Spinal cord (tissue), 10 donors: ENCODE measurements around the gene EXOC7. TPM values are rescaled to one million over a fixed set of nuclear protein-coding genes. Genes with fewer than 3 reads are reported as not detected.

Experiments
- DNase-seq, 6 donors: peaks; one replicate each; pipeline versions ENCODE4 v3.0.0 to v3.0.0-alpha.2; 2013 to 2015; ENCODE audit warnings: low spot score in 6 of 6, low read depth in 4 of 6
- H3K27ac ChIP-seq: one replicate; pipeline ENCODE4 v1.5.1; 2013; ENCODE audit warnings: low read depth, low read length, control low read depth
- H3K27me3 ChIP-seq: one replicate; pipeline ENCODE4 v1.6.1; 2013; ENCODE audit warnings: low read length; ENCODE audit not compliant: control insufficient read depth, insufficient read depth
- H3K36me3 ChIP-seq: one replicate; pipeline ENCODE4 v1.6.1; 2013; ENCODE audit warnings: low read length; ENCODE audit not compliant: control insufficient read depth, insufficient read depth
- H3K4me1 ChIP-seq: one replicate; pipeline ENCODE4 v1.6.1; 2013; ENCODE audit warnings: low read length; ENCODE audit not compliant: control insufficient read depth, insufficient read depth
- H3K4me3 ChIP-seq: one replicate; pipeline ENCODE4 v1.5.1; 2013; ENCODE audit warnings: low read depth, low read length, control low read depth
- H3K9me3 ChIP-seq: one replicate; pipeline ENCODE4 v1.6.1; 2013; ENCODE audit warnings: low read length; ENCODE audit not compliant: control insufficient read depth, insufficient read depth
- WGBS: methylation state at CpG from one replicate; pipeline ENCODE4 v1.1.5; 2013; ENCODE audit warnings: missing lambda C conversion rate; ENCODE audit not compliant: insufficient coverage; 5-methylcytosine and 5-hydroxymethylcytosine counted together
- polyA plus RNA-seq, 2 donors: library from polyadenylated mRNA; unstranded; fragments of 120-200 nt; gene quantifications; one replicate each; pipeline ENCODE4 v1.2.1, GENCODE V29; 2013; ENCODE audit not compliant: insufficient read length in 2 of 2
- total RNA-seq, 2 donors: library from RNA; depleted of rRNA in 1 of 2; stranded (reverse); fragments of 120-200 nt in 1 of 2; fragments of >200 nt in 1 of 2; gene quantifications; one replicate each; pipeline versions ENCODE4 v1.2.3 to v1.2.4, GENCODE V29; 2013 to 2014
- donor health status: healthy.

The EXOC7 gene
- total and polyA plus RNA-seq, 4 donors, result 84.7 to 172 (median 165) TPM

DNA sequence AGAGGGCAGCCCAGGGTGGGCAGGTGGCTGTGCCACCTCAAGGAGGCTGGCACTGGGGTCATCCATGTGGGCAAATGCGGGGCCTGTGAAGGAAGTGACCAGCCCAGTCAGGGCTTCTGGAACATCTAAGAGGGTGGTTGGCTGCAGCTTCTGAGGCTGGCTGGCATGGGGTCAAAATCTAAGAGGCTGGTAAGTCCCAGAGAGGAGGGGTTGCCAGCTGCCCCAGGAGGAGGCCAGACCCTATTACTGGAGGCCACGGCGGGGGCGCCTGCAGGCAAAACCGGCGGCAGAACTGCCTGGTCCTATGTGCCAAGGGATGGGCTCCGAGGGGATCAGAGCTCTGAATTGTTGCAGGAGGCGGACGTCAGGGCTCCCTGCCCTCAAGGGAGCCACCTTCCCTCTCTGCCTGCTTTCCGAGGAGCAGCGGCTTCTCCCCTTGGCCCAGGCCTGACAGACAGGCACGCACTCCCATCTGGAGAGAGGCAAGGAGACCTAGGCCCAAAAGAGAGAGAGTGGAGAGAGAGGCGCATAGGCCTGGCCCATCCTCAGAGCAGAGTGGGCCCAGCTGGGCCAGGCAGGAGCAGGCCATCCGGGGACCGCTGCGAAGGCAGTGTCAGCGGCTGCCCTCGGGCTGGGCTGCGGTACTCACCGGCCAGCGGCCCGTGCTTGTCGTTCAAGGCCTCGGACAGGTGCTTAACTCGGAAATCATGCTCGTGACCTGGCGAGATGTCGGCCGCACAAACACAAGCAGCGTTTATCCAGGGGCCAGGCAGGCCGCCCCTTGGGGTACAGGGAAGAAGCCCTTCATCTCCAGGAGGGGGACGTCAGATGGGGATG is 13.7 kb downstream of the EXOC7 start:
- peaks cover 100% of the 10 kb centered on the region for H3K36me3 ChIP-seq
- H3K9me3 ChIP-seq, result no peaks in the 10 kb centered on the region
- WGBS, result 84% methylated on average over 31 of the region's 32 CpGs
- peaks cover 28% of the 10 kb centered on the region for H3K4me1 ChIP-seq
- H3K27ac ChIP-seq, result no peak overlapping the region
- no peak for DNase-seq
- no peaks in the 10 kb centered on the region for H3K27me3 ChIP-seq
- H3K4me3 ChIP-seq, result no peak overlapping the region

DNA sequence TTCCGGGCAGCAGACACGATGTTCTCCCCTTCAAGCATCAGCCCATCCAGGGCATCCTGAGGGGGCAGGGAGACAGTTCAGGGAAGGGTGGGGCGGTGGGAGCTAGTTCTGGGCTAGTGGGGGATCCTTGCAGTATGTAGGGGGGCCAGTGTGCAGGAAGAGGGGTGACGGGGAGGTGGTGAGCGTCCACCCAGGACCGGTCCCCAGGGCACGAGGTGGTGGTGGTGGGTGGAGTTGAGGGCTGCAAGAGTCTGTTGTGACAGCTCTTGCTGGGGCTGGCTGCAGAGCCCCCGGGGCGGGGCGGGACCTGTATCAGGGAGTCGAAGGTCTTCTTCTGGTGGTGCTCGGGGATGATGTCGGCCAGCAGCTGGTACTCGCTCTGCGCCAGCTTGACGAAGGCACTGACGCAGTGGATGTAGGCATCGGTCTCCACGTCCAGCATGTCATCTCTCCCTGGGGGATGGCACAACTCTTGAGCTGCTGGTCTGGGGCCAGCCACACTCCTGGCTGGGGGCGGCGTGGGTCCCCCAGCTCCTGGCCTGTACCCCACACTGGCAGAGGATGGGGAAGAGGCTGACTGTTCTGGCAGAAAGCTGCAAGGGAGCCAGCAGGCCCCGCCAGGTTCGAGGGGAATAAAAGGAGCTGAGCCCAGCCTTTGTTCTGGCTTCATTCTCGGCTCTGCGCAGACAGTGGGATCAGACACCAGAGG is 14.6 kb downstream of the EXOC7 start:
- DNase-seq, result no peak
- 91% methylated on average over 24 of the region's 25 CpGs for WGBS
- H3K36me3 ChIP-seq, result peaks cover 100% of the 10 kb centered on the region
- no peaks in the 10 kb centered on the region for H3K27me3 ChIP-seq
- no peaks in the 10 kb centered on the region for H3K9me3 ChIP-seq
- H3K27ac ChIP-seq, result no peak overlapping the region
- H3K4me3 ChIP-seq, result no peak overlapping the region
- H3K4me1 ChIP-seq, result peaks cover 28% of the 10 kb centered on the region

DNA sequence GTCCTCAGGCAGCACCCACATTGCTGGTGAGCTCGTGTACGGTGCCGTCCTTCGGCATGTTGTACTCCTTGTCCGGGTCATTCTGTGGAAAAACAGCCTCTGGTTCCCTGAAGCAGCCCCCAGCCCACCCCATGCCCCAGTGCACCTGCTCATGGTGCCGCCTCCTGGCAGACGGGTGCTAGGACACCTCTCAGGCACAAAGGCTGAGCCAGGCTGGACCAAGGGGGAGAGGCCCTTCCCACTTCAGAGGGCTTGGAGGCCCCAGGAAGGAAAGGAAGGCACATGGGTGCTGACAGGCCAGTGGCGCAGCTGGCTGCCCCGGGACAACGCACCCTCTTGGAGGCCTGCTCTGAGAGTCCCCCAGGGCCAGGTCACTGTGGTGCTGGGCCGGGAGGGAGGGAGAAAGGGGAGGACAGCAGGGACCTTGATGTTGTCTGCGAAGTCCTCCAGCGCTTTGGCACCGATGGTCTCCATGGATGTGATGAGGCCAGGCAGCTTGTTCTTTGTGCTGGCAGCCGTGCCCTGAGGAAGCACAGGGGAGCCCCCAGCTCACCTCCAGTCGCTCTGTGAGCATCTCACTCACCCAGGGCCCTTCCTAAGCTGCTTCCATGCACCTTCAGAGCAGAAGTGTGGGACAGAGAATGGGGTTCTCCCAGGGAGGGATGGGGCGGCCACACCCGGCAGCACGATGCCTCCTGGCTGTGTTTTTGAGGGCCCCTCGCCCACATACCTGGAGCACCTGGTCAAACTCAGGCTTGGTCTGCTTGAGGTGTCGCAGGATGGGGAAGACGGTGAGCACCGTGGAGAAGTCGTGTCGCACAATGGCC is 15.3 kb downstream of the EXOC7 start:
- WGBS, result 88% methylated on average over 24 of the region's 25 CpGs
- DNase-seq, result no peak

DNA sequence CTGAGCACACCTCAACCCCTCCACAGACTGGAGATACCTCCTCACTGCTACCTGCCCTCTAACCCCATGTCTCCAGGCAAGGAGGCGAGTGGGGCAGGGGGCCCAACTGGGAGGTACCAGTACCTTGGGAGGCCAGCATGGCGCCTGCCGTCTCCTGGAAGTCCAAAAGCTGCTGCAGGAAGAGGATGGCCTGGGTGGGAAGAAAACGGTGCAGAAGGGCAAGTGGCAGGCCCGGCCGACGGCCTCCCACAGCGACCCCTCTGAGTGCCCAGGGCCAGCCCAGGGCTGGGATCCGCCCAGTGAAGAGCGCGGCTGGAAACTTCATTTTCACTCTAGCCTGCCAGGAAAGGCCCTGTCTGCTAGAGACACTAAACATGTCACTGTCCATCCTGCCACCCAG is 16.1 kb downstream of the EXOC7 start:
- H3K9me3 ChIP-seq, result no peaks in the 10 kb centered on the region
- H3K27ac ChIP-seq, result no peak overlapping the region
- H3K4me1 ChIP-seq, result peaks cover 33% of the 10 kb centered on the region
- H3K36me3 ChIP-seq, result peaks cover 100% of the 10 kb centered on the region
- H3K4me3 ChIP-seq, result no peak overlapping the region
- H3K27me3 ChIP-seq, result no peaks in the 10 kb centered on the region
- no peak for DNase-seq
- WGBS, result 90% methylated on average over 10 of the region's 11 CpGs

More for the DNA sequence above, 15.3 kb downstream of the EXOC7 start:
- Histone ChIP-seq H3K4me1 (peaks cover 30% of the 10 kb centered on the region), H3K36me3 (peaks cover 100% of the 10 kb centered on the region), H3K27me3 (no peaks in the 10 kb centered on the region), H3K9me3 (no peaks in the 10 kb centered on the region), H3K4me3 (no peak overlapping the region), H3K27ac (no peak overlapping the region)

DNA sequence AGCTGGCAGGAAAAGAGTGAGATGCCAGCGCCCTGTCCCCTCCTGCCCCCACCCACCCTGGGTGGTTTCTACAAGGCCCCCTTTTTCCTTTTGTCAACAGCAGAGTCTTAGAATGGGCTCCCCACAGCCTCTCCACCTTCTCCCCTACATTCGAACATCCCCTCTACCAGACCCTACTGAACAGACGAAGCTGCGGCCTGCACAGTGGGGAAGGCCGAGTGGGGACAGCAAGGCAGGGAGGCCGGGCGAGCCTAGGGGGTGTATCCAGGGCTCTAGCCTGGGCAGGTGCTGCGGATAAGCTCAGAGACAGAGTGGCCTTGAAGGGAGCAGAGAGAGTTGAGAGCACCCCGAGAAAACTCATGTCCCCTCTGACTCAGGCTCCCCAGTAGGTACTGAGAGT is 17.2 kb downstream of the EXOC7 start:
- peaks cover 25% of the 10 kb centered on the region for H3K4me1 ChIP-seq
- no peak overlapping the region for H3K4me3 ChIP-seq
- H3K27me3 ChIP-seq, result no peaks in the 10 kb centered on the region
- no peak overlapping the region for H3K27ac ChIP-seq
- no peaks in the 10 kb centered on the region for H3K9me3 ChIP-seq
- WGBS, result 100% methylated on average over 5 of the region's 9 CpGs
- no peak for DNase-seq
- H3K36me3 ChIP-seq, result peaks cover 100% of the 10 kb centered on the region

DNA sequence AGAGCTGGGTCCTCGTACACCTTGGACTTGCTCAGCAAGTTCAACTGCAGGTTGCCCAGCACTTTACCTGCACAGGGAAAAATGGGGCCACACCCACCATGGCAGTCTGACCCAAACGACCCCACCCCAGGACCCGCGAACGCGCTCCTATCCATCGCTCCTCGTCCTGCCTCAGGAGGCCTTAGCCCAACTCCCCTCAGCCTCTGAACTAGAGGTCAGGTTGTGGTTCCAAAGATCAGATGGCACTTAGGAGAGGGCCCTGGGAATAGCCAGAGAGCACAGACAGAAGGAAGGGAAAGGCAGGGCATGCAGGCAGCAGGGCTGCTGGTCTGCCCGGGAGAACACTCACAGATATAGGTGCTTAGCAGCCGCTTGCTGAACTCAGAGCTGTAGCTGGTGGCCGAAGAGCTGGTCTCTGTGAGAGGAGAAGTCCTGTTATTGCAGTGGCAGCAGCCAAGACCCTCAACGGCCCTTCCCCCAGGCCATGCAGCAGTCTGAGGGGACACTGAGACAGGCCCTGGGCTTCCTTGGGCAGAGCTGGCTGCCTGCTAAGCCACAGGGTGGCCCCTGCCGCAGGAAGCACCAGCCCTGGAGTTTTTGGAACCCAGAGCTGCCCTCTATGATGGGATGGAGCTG is 17.7 kb downstream of the EXOC7 start:
- Histone ChIP-seq H3K36me3 (peaks cover 97% of the 10 kb centered on the region), H3K9me3 (no peaks in the 10 kb centered on the region), H3K4me1 (peaks cover 20% of the 10 kb centered on the region), H3K27me3 (no peaks in the 10 kb centered on the region), H3K27ac (no peak overlapping the region), H3K4me3 (no peak overlapping the region)
- 96% methylated on average over 13 of the region's 13 CpGs for WGBS
- no peak for DNase-seq

DNA sequence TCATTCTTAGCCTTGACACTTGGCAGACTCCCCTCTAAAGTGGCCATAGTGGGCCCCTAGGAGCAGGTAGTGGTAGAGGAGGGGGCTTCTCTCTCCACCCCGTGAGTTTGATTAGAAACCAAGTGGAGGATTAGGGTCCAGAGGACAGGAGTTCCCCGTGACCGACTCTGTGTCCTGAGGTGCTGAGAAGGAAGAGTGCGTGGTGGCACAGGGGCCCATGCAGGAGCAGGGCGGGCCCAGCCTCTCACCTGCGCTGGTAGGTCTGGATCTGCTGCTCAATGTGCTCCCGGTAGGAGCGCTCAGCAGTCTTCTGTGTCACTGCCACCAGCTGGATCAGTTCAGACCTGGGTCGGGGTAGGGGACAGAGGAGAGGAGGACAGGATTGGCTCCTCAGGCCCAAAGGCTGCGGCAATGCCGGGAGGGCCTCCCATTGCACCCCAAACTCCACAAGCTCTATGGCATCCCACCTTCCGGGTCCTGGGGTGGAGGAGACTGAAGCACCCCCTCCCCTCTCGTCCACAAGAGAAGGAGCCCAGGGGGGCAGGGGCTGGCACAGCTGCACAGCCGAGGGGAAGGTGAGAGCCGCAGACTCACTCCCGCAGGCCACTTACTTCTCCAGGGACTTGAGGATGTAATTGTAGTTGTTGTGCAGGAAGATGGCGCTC is 18.4 kb downstream of the EXOC7 start:
- H3K36me3 ChIP-seq, result peaks cover 91% of the 10 kb centered on the region
- peaks cover 22% of the 10 kb centered on the region for H3K4me1 ChIP-seq
- 85% methylated on average over 10 of the region's 17 CpGs for WGBS
- DNase-seq, result no peak
- H3K27ac ChIP-seq, result no peak overlapping the region
- H3K27me3 ChIP-seq, result peaks cover 3% of the 10 kb centered on the region
- H3K9me3 ChIP-seq, result no peaks in the 10 kb centered on the region
- H3K4me3 ChIP-seq, result no peak overlapping the region

DNA sequence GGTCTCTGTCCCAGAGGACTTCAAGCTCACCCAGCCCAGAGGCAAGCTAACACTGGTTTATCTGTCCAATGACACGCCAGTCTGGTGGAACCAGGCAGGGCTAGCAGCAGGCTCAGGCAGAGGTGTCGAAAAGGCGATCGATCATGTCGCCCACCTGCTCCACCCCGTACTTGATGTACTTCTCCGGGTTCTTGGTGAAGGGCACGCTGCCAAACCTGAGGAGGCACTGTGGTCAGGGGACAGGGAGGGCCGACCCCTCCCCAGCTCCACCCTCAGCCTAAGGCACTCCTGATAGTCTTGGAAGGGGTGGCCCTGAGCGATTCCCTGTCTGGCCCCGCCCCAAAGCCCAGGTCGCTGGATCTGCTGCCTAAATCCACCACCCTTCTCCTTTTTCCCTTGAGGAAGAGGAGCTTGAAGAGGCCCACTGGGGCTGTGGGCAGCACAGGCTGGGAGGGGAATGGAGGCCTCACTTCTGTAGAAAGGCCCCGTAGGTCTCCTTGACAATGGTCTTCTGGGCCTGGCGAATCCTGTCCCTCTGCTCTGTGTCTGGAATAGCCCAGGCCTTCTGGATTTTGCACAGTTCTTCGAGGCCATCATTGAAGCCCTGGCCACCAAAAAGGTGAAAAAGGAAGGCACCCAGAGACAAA is 19.9 kb downstream of the EXOC7 start:
- H3K9me3 ChIP-seq, result no peaks in the 10 kb centered on the region
- peaks cover 33% of the 10 kb centered on the region for H3K4me1 ChIP-seq
- 84% methylated on average over 11 of the region's 15 CpGs for WGBS
- H3K27ac ChIP-seq, result no peak overlapping the region
- H3K27me3 ChIP-seq, result peaks cover 14% of the 10 kb centered on the region
- peaks cover 75% of the 10 kb centered on the region for H3K36me3 ChIP-seq
- no peak for DNase-seq
- no peak overlapping the region for H3K4me3 ChIP-seq
